NB4 (cell line): ENCODE measurements around the gene RBMS1.

Experiments
- MYC ChIP-seq: IDR thresholded peaks from 2 replicates; pipeline ENCODE4 v1.6.1; 2011; ENCODE audit warnings: low read depth, low read length
- POLR2A ChIP-seq: IDR thresholded peaks from 2 replicates; pipeline ENCODE4 v1.6.1; 2011; ENCODE audit warnings: mild to moderate bottlenecking; ENCODE audit not compliant: insufficient read length; ENCODE audit errors: extremely low read depth
- TF ChIP-seq, protein P1 (sequence below): IDR thresholded peaks from one replicate; pipeline ENCODE4 v1.5.1; 2012; ENCODE audit warnings: low read depth, low read length
- TF ChIP-seq, protein P2 (sequence below): IDR thresholded peaks from 2 replicates; pipeline ENCODE4 v1.6.1; 2011; ENCODE audit warnings: low read depth, low read length

DNA sequence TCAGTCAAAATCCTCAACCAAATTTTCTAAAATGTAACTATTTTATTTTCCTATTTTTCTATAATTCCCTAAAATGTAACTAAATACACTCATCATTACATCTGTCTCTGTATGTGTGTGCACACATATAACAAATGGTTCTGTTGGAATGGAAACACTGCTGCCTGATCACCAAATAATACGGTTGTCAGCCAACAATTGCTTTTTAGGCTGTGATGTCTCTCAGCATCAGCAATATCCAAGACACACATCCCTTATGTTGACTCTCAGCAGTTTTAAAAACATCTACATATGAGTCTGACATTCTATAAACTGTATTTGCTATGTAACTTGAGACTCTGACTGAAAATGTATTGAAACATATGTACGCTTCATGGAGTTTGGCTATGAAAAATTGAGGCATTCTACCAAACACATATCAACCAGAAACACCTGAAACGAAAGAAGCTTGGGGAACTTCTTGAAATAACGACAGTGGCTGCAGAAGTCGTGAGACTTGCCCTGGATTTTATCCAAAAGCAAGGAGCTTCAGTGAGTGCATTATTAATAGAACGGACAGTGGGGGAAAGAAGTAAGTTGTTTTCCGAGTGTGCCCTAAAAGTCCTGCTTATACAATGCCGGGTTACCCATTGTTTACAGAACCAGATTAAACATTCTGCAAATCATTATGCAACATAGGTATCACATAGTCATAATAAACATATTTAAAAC, 183.3 kb downstream of the RBMS1 start:
- TF ChIP-seq, protein P1, sequence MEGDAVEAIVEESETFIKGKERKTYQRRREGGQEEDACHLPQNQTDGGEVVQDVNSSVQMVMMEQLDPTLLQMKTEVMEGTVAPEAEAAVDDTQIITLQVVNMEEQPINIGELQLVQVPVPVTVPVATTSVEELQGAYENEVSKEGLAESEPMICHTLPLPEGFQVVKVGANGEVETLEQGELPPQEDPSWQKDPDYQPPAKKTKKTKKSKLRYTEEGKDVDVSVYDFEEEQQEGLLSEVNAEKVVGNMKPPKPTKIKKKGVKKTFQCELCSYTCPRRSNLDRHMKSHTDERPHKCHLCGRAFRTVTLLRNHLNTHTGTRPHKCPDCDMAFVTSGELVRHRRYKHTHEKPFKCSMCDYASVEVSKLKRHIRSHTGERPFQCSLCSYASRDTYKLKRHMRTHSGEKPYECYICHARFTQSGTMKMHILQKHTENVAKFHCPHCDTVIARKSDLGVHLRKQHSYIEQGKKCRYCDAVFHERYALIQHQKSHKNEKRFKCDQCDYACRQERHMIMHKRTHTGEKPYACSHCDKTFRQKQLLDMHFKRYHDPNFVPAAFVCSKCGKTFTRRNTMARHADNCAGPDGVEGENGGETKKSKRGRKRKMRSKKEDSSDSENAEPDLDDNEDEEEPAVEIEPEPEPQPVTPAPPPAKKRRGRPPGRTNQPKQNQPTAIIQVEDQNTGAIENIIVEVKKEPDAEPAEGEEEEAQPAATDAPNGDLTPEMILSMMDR = no peak
- TF ChIP-seq POLR2A (no peak), MYC (no peak)
- TF ChIP-seq, protein P2, sequence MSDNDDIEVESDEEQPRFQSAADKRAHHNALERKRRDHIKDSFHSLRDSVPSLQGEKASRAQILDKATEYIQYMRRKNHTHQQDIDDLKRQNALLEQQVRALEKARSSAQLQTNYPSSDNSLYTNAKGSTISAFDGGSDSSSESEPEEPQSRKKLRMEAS = no peak
